Measurements from ENCODE around the gene SDHB. TPM values are rescaled to one million over a fixed set of nuclear protein-coding genes. Genes with fewer than 3 reads are reported as not detected.

Gene SDHB
- total RNA-seq, 1 experiment from 2014 or later: 212 TPM

DNA sequence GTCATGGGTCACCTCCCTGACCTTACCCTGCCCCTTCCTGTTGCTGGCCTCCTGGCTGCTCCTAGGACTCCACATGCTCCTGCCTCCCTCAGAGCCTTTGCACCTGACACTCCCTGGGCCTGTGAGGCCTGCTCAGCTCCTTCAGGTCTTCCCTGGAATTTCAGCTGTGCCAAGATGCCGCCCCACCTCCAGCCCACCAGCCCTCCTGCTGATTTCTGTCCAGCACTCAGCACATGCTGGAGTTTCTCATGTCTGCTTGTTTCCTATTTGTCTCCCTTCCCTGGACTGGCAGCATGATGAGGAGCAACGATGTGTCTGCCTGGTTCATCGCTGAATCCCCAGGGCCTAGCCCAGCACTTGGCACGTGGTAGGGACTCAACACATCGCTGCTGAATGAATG lies 76.5 kb downstream of the SDHB start:
- DNase-seq (ENCODE audit: low read depth, low spot score) (no peak), ATAC-seq (no peak)
- Histone ChIP-seq H3K4me3 (ENCODE audit: low read depth in 2 of 2, low read length in 2 of 2) (no peak overlapping the region), H3K36me3 (ENCODE audit: control insufficient read depth, insufficient read depth, low read length) (peaks cover 3% of the 10 kb centered on the region; the same call in 1 of the 2 replicates), H3K4me1 (ENCODE audit: control insufficient read depth, insufficient read depth, low read length) (0 out of 2 replicates have a peak, but pooled peaks cover 4% of the 10 kb centered on the region), H3K9me3 (ENCODE audit: control insufficient read depth, insufficient read depth, low read depth, low read length) (no peaks in the 10 kb centered on the region), H3K27me3 (ENCODE audit: control insufficient read depth, insufficient read depth, low read length) (no peaks in the 10 kb centered on the region), H3K27ac (ENCODE audit: low read length) (no peak overlapping the region)
- CTCF ChIA-PET: no interaction called here
- POLR2A ChIA-PET: no interaction called here
- TF ChIP-seq SIN3A (IDR thresholded peaks at IDR 0.05; ENCODE audit: borderline replicate concordance, insufficient read depth, low read depth, low read length): no peak
- TF ChIP-seq, protein P1, sequence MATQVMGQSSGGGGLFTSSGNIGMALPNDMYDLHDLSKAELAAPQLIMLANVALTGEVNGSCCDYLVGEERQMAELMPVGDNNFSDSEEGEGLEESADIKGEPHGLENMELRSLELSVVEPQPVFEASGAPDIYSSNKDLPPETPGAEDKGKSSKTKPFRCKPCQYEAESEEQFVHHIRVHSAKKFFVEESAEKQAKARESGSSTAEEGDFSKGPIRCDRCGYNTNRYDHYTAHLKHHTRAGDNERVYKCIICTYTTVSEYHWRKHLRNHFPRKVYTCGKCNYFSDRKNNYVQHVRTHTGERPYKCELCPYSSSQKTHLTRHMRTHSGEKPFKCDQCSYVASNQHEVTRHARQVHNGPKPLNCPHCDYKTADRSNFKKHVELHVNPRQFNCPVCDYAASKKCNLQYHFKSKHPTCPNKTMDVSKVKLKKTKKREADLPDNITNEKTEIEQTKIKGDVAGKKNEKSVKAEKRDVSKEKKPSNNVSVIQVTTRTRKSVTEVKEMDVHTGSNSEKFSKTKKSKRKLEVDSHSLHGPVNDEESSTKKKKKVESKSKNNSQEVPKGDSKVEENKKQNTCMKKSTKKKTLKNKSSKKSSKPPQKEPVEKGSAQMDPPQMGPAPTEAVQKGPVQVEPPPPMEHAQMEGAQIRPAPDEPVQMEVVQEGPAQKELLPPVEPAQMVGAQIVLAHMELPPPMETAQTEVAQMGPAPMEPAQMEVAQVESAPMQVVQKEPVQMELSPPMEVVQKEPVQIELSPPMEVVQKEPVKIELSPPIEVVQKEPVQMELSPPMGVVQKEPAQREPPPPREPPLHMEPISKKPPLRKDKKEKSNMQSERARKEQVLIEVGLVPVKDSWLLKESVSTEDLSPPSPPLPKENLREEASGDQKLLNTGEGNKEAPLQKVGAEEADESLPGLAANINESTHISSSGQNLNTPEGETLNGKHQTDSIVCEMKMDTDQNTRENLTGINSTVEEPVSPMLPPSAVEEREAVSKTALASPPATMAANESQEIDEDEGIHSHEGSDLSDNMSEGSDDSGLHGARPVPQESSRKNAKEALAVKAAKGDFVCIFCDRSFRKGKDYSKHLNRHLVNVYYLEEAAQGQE (IDR thresholded peaks at IDR 0.05; ENCODE audit: insufficient read depth in 1 of 2, low read depth in 2 of 2, low read length in 1 of 2): no peak
- no peak for TF ChIP-seq POLR2AphosphoS5 (IDR thresholded peaks at IDR 0.05; ENCODE audit: low read depth, low read length)
- TF ChIP-seq, protein P2, sequence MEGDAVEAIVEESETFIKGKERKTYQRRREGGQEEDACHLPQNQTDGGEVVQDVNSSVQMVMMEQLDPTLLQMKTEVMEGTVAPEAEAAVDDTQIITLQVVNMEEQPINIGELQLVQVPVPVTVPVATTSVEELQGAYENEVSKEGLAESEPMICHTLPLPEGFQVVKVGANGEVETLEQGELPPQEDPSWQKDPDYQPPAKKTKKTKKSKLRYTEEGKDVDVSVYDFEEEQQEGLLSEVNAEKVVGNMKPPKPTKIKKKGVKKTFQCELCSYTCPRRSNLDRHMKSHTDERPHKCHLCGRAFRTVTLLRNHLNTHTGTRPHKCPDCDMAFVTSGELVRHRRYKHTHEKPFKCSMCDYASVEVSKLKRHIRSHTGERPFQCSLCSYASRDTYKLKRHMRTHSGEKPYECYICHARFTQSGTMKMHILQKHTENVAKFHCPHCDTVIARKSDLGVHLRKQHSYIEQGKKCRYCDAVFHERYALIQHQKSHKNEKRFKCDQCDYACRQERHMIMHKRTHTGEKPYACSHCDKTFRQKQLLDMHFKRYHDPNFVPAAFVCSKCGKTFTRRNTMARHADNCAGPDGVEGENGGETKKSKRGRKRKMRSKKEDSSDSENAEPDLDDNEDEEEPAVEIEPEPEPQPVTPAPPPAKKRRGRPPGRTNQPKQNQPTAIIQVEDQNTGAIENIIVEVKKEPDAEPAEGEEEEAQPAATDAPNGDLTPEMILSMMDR (IDR thresholded peaks at IDR 0.05): no peak
- no peak for TF ChIP-seq TCF7L2 (IDR thresholded peaks at IDR 0.05; ENCODE audit: low read depth, low read length)
- BruUV-seq (replicated peaks): no TSS peak
- intact Hi-C loops (cut with micrococcal nuclease; ENCODE audit: unreplicated experiment) (no loop called here), in situ Hi-C loops (cut with HindIII; ENCODE audit: low pct_unique_long_range_greater_than_20kb, low sequenced_read_pairs) (no loop called here)

DNA sequence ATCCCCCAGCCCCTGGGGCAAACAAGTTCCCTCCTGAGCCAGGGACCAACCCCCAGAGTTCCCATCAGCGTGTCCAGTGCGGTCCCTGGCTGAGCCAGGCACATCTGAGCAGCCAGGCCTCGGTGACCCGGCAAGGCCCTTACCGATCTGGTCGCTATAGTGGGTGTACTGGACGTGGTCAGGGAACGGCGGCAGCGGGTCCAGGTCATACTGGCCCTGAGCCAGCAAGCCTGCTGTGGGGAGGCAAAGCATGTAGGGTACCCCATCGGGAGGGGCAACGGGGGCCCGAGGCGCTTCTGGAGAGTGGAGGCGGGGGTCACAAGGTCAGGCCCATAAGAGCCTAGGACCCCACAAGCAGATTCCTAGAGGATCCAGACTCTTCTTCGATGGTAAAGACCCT lies 76.9 kb downstream of the SDHB start:
- ATAC-seq (no peak), DNase-seq (ENCODE audit: low read depth, low spot score) (no peak)
- ChIA-PET POLR2A (no interaction called here), CTCF (no interaction called here)
- intact Hi-C loops (cut with micrococcal nuclease; ENCODE audit: unreplicated experiment): no loop called here
- no peaks in the 10 kb centered on the region for H3K9me3 ChIP-seq (ENCODE audit: control insufficient read depth, insufficient read depth, low read depth, low read length)
- in situ Hi-C loops (cut with HindIII; ENCODE audit: low pct_unique_long_range_greater_than_20kb, low sequenced_read_pairs): no loop called here
- no peak overlapping the region for H3K4me3 ChIP-seq (ENCODE audit: low read depth in 2 of 2, low read length in 2 of 2)
- TF ChIP-seq POLR2AphosphoS5 (IDR thresholded peaks at IDR 0.05; ENCODE audit: low read depth, low read length) (no peak), SIN3A (IDR thresholded peaks at IDR 0.05; ENCODE audit: borderline replicate concordance, insufficient read depth, low read depth, low read length) (no peak), TCF7L2 (IDR thresholded peaks at IDR 0.05; ENCODE audit: low read depth, low read length) (no peak)
- TF ChIP-seq, protein P2 (IDR thresholded peaks at IDR 0.05): no peak
- TF ChIP-seq, protein P1 (IDR thresholded peaks at IDR 0.05; ENCODE audit: insufficient read depth in 1 of 2, low read depth in 2 of 2, low read length in 1 of 2): no peak
- H3K27me3 ChIP-seq (ENCODE audit: control insufficient read depth, insufficient read depth, low read length): no peaks in the 10 kb centered on the region
- peaks cover 3% of the 10 kb centered on the region; the same call in 1 of the 2 replicates for H3K36me3 ChIP-seq (ENCODE audit: control insufficient read depth, insufficient read depth, low read length)
- H3K27ac ChIP-seq (ENCODE audit: low read length): no peak overlapping the region
- BruUV-seq (replicated peaks): no TSS peak
- 0 out of 2 replicates have a peak, but pooled peaks cover 4% of the 10 kb centered on the region for H3K4me1 ChIP-seq (ENCODE audit: control insufficient read depth, insufficient read depth, low read length)
